Mucosa of descending colon (tissue), 3 donors: ENCODE data around the gene PRKAA2. TPM values are rescaled to one million over a fixed set of nuclear protein-coding genes. Genes with fewer than 3 reads are reported as not detected.

Experiments used
- ATAC-seq: fragments of 200-7000 bp; cut with Tn5 transposase; one replicate; pipeline ENCODE4 v1.9.1; 2020; ENCODE audit warnings: mild to moderate bottlenecking, moderate library complexity
- DNase-seq, 3 donors: peaks; one replicate each; pipeline ENCODE4 v3.0.0-alpha.2; 2020
- H3K36me3 ChIP-seq: fragments of 200-600 bp; one replicate; pipeline ENCODE4 v1.8.0; 2021; ENCODE audit warnings: low read depth, mild to moderate bottlenecking
- H3K4me1 ChIP-seq: fragments of 200-600 bp; one replicate; pipeline ENCODE4 v1.8.0; 2021; ENCODE audit warnings: low read depth, mild to moderate bottlenecking
- H3K4me3 ChIP-seq: fragments of 200-600 bp; one replicate; pipeline ENCODE4 v1.8.0; 2021; ENCODE audit warnings: mild to moderate bottlenecking
- H3K9me3 ChIP-seq: fragments of 200-600 bp; one replicate; pipeline ENCODE4 v1.8.0; 2021; ENCODE audit warnings: mild to moderate bottlenecking
- intact Hi-C, 2 donors: fragments of 100-400 bp; cut with DNase I in 1 of 2; cut with micrococcal nuclease in 1 of 2; formaldehyde crosslinking; loops; one replicate each; pipeline versions ENCODE4 v1.11.0 to v1.11.1; 2022; cut with DNase I, micrococcal nuclease
- total RNA-seq, 3 donors: library from RNA; stranded (reverse); fragmentation: NEBNext Ultra II Directional in 2 of 3; extraction: Animal tissue kit (Norgen Biotek cat#: 25700) in 2 of 3; gene quantifications; one replicate each; pipeline versions ENCODE4 v1.2.1 to v1.2.4, GENCODE V29; 2021 to 2023
- TF ChIP-seq, protein P1 (sequence below): fragments of 200-600 bp; IDR thresholded peaks from one replicate; pipeline ENCODE4 v1.8.0; 2022; ENCODE audit warnings: antibody characterized with exemption, mild to moderate bottlenecking
- donor health status: DM: no; HTN: no; CAD: no; lungs with moderate emphysema.
- donor health status: DM: no; HTN: no; CAD: no.
- donor health status: DM: no; HTN: yes; CAD: no.

Gene PRKAA2
- total RNA-seq, 3 donors from 2014 or later: 2.4 to 19.2 (median 3.1) TPM

DNA sequence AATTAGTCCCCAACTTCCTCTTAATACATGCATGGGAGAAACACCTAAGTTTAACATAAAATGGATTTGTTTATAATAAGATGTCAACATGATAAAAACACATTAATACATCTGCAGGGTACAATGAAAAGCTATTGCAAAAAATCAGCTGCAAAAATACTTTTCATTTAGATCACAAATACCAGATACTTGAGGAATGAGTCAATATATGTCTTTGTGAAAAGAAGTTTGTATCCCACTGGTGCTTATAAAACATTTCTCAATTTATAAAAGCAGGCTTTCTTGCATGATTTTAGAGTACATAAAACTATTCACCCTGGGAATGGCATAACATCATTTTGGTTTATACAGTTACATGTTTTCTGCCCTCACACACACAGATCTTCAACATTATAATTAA is 18.6 kb upstream of the PRKAA2 start:
- H3K4me3 ChIP-seq: no peak overlapping the region
- H3K4me1 ChIP-seq: no peaks in the 10 kb centered on the region
- DNase-seq (no peak), ATAC-seq (no peak)
- H3K36me3 ChIP-seq: no peaks in the 10 kb centered on the region
- TF ChIP-seq, protein P1, sequence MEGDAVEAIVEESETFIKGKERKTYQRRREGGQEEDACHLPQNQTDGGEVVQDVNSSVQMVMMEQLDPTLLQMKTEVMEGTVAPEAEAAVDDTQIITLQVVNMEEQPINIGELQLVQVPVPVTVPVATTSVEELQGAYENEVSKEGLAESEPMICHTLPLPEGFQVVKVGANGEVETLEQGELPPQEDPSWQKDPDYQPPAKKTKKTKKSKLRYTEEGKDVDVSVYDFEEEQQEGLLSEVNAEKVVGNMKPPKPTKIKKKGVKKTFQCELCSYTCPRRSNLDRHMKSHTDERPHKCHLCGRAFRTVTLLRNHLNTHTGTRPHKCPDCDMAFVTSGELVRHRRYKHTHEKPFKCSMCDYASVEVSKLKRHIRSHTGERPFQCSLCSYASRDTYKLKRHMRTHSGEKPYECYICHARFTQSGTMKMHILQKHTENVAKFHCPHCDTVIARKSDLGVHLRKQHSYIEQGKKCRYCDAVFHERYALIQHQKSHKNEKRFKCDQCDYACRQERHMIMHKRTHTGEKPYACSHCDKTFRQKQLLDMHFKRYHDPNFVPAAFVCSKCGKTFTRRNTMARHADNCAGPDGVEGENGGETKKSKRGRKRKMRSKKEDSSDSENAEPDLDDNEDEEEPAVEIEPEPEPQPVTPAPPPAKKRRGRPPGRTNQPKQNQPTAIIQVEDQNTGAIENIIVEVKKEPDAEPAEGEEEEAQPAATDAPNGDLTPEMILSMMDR: no peak
- intact Hi-C loops: no loop called here
- no peaks in the 10 kb centered on the region for H3K9me3 ChIP-seq

DNA sequence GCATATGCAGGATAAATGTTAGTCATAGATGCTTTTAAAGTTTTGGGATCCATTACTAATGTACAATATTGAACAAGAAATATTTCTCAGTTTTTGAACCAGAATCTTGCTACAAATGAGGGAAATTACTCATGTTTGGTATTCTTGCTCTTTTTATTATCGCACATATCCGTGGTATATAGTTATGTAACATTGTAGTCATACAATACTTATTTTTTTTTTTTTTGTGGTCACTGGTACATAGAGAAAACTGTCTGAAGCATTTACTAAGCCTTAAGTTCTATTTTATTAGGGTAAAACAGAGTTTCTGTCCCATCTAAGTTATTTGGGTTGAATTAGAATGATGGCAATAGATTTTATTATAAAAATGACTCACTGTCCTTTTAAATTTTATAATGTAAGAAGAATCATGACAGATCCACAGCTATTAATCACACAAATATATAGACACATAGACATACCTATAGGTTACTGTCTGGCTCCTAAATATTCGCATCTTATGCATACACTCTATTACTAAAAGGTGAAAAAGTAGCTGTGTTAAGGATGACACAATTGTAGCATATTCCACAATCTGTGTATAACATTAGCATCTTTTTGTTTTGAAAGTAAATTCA is 18.0 kb upstream of the PRKAA2 start:
- Histone ChIP-seq H3K9me3 (no peaks in the 10 kb centered on the region), H3K36me3 (no peaks in the 10 kb centered on the region), H3K4me1 (no peaks in the 10 kb centered on the region), H3K4me3 (no peak overlapping the region)
- DNase-seq: no peak
- ATAC-seq: no peak
- intact Hi-C loops: no loop called here
- TF ChIP-seq, protein P1: no peak

DNA sequence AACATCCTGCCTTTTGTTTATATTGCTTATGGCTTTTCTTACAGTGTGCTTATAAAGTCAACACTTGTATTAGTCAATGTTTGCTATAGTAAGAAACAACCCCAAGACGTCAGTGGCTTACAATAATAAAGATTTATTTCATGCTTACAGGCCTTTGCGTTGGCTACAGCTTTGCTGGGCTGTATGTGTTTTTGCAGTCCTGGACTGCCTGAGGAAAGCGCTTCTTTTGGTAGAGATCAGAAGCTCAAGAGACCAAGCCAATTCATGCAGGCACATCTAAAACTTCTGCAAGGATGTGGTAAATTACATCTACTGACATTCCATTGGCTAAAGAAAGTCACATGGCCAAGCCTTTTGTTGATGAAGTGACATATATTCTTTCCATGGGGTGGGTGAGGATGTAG is 17.5 kb upstream of the PRKAA2 start:
- intact Hi-C loops: no loop called here
- H3K36me3 ChIP-seq: no peaks in the 10 kb centered on the region
- TF ChIP-seq, protein P1: no peak
- DNase-seq: no peak
- no peak overlapping the region for H3K4me3 ChIP-seq
- no peaks in the 10 kb centered on the region for H3K4me1 ChIP-seq
- H3K9me3 ChIP-seq: no peaks in the 10 kb centered on the region
- no peak for ATAC-seq

DNA sequence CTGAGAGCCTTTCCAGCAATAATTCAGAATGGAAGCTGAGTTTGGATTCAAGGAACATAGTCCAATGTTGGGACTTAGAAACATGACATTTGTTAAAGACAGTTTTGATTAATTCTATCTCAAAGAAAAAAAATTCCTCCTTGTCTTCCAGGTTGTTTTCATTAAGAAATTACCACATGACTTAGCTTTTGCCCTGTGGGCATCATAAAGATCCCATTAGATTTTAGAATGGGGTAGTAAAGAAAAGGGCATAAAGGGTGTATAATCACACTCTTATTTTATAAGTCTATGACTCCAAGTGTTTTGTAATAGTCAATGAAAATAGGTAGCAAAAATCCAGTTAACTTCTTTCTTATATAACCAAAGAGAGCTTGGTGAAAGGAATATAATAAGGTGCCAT is 14.3 kb upstream of the PRKAA2 start:
- Histone ChIP-seq H3K4me3 (no peak overlapping the region), H3K9me3 (no peaks in the 10 kb centered on the region), H3K4me1 (no peaks in the 10 kb centered on the region), H3K36me3 (no peaks in the 10 kb centered on the region)
- TF ChIP-seq, protein P1: no peak
- ATAC-seq (no peak), DNase-seq (no peak)
- intact Hi-C loops: no loop called here

DNA sequence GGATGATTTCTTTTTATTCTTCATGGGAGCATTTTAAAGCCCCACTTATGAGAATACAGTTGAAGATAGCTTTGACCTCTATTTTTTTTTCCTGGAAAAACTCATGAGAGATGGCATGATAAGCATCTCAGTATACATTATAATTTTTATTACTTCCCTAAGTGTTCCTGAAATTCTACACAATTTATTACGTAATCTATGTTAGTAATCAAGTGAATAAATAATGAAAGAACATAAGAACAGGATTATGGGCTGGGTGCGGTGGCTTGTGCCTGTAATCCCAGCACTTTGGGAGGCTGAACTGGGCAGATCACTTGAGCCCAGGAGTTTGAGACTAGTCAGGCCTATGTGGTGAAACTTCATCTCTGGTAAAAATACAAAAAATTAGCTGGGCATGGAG is 13.2 kb upstream of the PRKAA2 start:
- ATAC-seq (no peak), DNase-seq (no peak)
- no peaks in the 10 kb centered on the region for H3K9me3 ChIP-seq

More for the DNA sequence above, 13.2 kb upstream of the PRKAA2 start:
- H3K4me1 ChIP-seq: no peaks in the 10 kb centered on the region
- H3K4me3 ChIP-seq: no peak overlapping the region
- H3K36me3 ChIP-seq: no peaks in the 10 kb centered on the region
- TF ChIP-seq, protein P1: no peak
- intact Hi-C loops: no loop called here
